ENCODE data around the gene NMB. TPM values are rescaled to one million over a fixed set of nuclear protein-coding genes. Genes with fewer than 3 reads are reported as not detected.

NMB gene
- total RNA-seq: 1 to 10 TPM in 2 of 4 donors, under 1 TPM in 1, not detected in 1; 0.94 to 1.6 (median 1.6) TPM

GRCh38 chr15:84658080-84658787, at the start of gene NMB:
Gene NMB, minus strand, starts transcription at chr15:84658199. Its CDS starts 47 bp downstream, at chr15:84658152.
- Histone ChIP-seq H3K4me1 (peaks cover 12 to 20% of the 10 kb centered on the region in 2 donors), H3K27me3 (no peaks in the 10 kb centered on the region), H3K9me3 (no peaks in the 10 kb centered on the region), H3K4me3 (peak within 1 kb of the TSS; percentile 54 to 85 (median 58)), H3K27ac (peak within 1 kb of the TSS; percentile 74 to 86 (median 83)), H3K36me3 (no peaks in the 10 kb centered on the region)
- in situ Hi-C loops (cut with MboI; ENCODE audit: low sequenced_read_pairs in 4 of 4) (loop anchor here in 2 of 4 donors (10.0 kb wide), 1 partner anchor 63 kb away; no protein-coding TSS in a partner anchor), intact Hi-C loops (cut with DNase I; ENCODE audit: low total_unique reads) (loop anchor here (1.0 to 5.0 kb wide), 2 partner anchors 58 to 269 kb away; partner anchors contain the start of gene SEC11A)
- peak; percentile 49 to 51 for ATAC-seq
- DNase-seq: peak; percentile 45 to 69
- TF ChIP-seq POLR2A (IDR thresholded peaks at IDR 0.05): no peak
- TF ChIP-seq CTCF (IDR thresholded peaks at IDR 0.05 in 4 of 5, conservative IDR thresholded peaks at IDR 0.05 in 1 of 5): peak; percentile 30 to 88 (median 60)

GRCh38 chr15:84703808-84704207, 45.8 kb upstream of the NMB start:
- no peak for DNase-seq
- Histone ChIP-seq H3K4me1 (peaks cover 9 to 28% of the 10 kb centered on the region in 2 donors), H3K27me3 (no peaks in the 10 kb centered on the region), H3K36me3 (no peaks in the 10 kb centered on the region), H3K27ac (peak overlapping the region in 3 of 4 donors; percentile 20 to 62 (median 51)), H3K9me3 (no peaks in the 10 kb centered on the region), H3K4me3 (no peak overlapping the region)
- intact Hi-C loops (cut with DNase I; ENCODE audit: low total_unique reads): loop anchor here (5.0 kb wide), 1 partner anchor 52 kb away; the partner anchor contains the start of gene WDR73
- no peak for TF ChIP-seq POLR2A (IDR thresholded peaks at IDR 0.05)
- TF ChIP-seq CTCF (IDR thresholded peaks at IDR 0.05 in 4 of 5, conservative IDR thresholded peaks at IDR 0.05 in 1 of 5): no peak
- ATAC-seq: no peak
- in situ Hi-C loops (cut with MboI; ENCODE audit: low sequenced_read_pairs in 4 of 4): no loop called here

- TF ChIP-seq POLR2A (IDR thresholded peaks at IDR 0.05): no peak
- no peak for TF ChIP-seq CTCF (IDR thresholded peaks at IDR 0.05 in 4 of 5, conservative IDR thresholded peaks at IDR 0.05 in 1 of 5)
- peak; percentile 32 to 37 for DNase-seq
- in situ Hi-C loops (cut with MboI; ENCODE audit: low sequenced_read_pairs in 4 of 4) (no loop called here), intact Hi-C loops (cut with DNase I; ENCODE audit: low total_unique reads) (loop anchor here (5.0 kb wide), 1 partner anchor 51 kb away; the partner anchor contains the start of gene WDR73)
- H3K27ac ChIP-seq: peak overlapping the region; percentile 20 to 62 (median 38)
- no peaks in the 10 kb centered on the region for H3K36me3 ChIP-seq
- peak; percentile 55 to 77 for ATAC-seq
- H3K9me3 ChIP-seq: no peaks in the 10 kb centered on the region
- no peaks in the 10 kb centered on the region for H3K27me3 ChIP-seq
- peaks cover 9 to 28% of the 10 kb centered on the region in 2 donors for H3K4me1 ChIP-seq
- no peak overlapping the region for H3K4me3 ChIP-seq
Observed at GRCh38 chr15:84702961-84703482, 45.0 kb upstream of the NMB start.

- ATAC-seq (no peak), DNase-seq (no peak)
- Histone ChIP-seq H3K4me3 (no peak overlapping the region), H3K9me3 (no peaks in the 10 kb centered on the region), H3K27ac (no peak overlapping the region), H3K27me3 (no peaks in the 10 kb centered on the region), H3K36me3 (no peaks in the 10 kb centered on the region), H3K4me1 (peaks cover 17 to 24% of the 10 kb centered on the region in 2 donors)
- in situ Hi-C loops (cut with MboI; ENCODE audit: low sequenced_read_pairs in 4 of 4): no loop called here
- TF ChIP-seq POLR2A (IDR thresholded peaks at IDR 0.05): no peak
- TF ChIP-seq CTCF (IDR thresholded peaks at IDR 0.05 in 4 of 5, conservative IDR thresholded peaks at IDR 0.05 in 1 of 5): no peak
- intact Hi-C loops (cut with DNase I; ENCODE audit: low total_unique reads): loop anchor here (5.0 kb wide), 1 partner anchor 47 kb away; the partner anchor contains the start of gene WDR73
Observed at GRCh38 chr15:84699538-84700191, 41.7 kb upstream of the NMB start.
